Measurements from ENCODE around the gene TENT5C.

- TF ChIP-seq CTCF (conservative IDR thresholded peaks at IDR 0.05; ENCODE audit: low read length) (no peak), EZH2phosphoT487 (IDR thresholded peaks at IDR 0.05; ENCODE audit: borderline replicate concordance) (no peak)
Measured at GRCh38 chr1:117675907-117676430, 70.1 kb downstream of the TENT5C start.
